Myometrial cell (primary cell): ENCODE results near the gene ZC2HC1B. TPM values are rescaled to one million over a fixed set of nuclear protein-coding genes. Genes with fewer than 3 reads are reported as not detected.

ENCODE experiments used
- total RNA-seq: library from RNA; depleted of rRNA; stranded (reverse); fragments of >200 nt; gene quantifications from 2 replicates; pipeline ENCODE4 v1.2.3, GENCODE V29; 2015

Gene ZC2HC1B
- not detected in 2 replicates for total RNA-seq

GRCh38 chr6:143864234-143864633 is at the start of gene ZC2HC1B:
Gene ZC2HC1B, plus strand, starts transcription at chr6:143864474. Its CDS starts 66 bp downstream, at chr6:143864540.

GRCh38 chr6:143842902-143843676 is 21.2 kb upstream of the ZC2HC1B start, which contains the start of gene LTV1:
Gene LTV1, plus strand, starts transcription at chr6:143843338. Its CDS starts 140 bp downstream, at chr6:143843478.

Other genes starting within 250 kb of the ZC2HC1B start
- gene PHACTR2, start 186.5 kb upstream of the ZC2HC1B start, total RNA-seq, result 11.0 and 14.7 TPM in 2 replicates
- gene LTV1, start 21.1 kb upstream of the ZC2HC1B start, total RNA-seq, result 9.8 and 15.4 TPM in 2 replicates
- 3.7 and 12.2 TPM in 2 replicates for gene PLAGL1, start 143.8 kb downstream of the ZC2HC1B start, total RNA-seq
- 298 and 304 TPM in 2 replicates for gene SF3B5, start 231.1 kb downstream of the ZC2HC1B start, total RNA-seq